Ecto neural progenitor cell (in vitro differentiated cells): ENCODE measurements around the gene BCL6.
"Not testable (repeated sequence)": the region's sequence is repeated elsewhere in the genome, so short reads cannot be mapped to it uniquely, and the experiment has no call there.

Experiments used
- DNase-seq: peaks from one replicate; pipeline ENCODE4 v3.0.0-alpha.2; 2018; ENCODE audit warnings: low spot score

BCL6 gene

GRCh38 chr3:187713504-187713903, 31.8 kb downstream of the BCL6 start:
- no peak for DNase-seq

- no peak for DNase-seq
These were observed 36.1 kb downstream of the BCL6 start for GRCh38 chr3:187709155-187709554.

DNA sequence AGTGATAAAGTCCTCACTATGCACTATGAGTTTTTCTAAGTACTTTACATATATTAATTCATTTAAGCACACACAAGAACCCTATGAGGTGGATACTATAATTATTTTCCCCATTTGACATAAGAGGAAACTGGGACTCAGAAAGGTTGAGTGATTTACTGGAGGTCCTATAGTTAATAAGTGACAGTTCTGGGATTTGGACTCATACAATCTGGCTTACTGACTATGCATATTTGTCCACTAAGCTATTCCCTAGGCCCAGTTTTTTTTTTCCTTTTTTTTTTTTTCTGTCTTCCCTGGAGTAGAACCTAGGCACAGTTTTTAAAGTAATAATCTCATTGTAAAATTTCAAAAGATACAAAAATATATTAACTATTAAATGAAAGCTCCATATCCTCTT, 36.6 kb downstream of the BCL6 start:
- DNase-seq: no peak

DNA sequence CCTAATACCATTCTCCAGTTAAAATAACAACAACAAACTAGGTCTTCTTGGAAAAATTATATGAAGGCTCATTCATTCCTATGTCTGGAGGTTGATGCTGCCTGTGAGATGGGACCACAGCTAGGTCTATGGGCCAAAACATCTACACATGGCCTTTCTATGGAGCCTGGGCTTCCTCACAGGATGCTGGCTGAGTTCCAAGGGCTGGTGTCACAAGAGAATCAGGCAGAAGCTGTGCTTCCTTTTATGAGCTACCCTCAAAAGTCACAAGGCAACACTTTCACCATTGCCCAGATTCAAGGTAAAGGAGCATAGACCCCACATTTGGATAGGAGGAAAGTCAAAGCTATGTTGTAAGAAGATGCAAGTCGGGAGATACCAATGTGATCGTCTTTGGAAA, 38.3 kb downstream of the BCL6 start:
- DNase-seq: no peak

- DNase-seq: no peak
These were observed 40.1 kb downstream of the BCL6 start for GRCh38 chr3:187705164-187705563.

DNA sequence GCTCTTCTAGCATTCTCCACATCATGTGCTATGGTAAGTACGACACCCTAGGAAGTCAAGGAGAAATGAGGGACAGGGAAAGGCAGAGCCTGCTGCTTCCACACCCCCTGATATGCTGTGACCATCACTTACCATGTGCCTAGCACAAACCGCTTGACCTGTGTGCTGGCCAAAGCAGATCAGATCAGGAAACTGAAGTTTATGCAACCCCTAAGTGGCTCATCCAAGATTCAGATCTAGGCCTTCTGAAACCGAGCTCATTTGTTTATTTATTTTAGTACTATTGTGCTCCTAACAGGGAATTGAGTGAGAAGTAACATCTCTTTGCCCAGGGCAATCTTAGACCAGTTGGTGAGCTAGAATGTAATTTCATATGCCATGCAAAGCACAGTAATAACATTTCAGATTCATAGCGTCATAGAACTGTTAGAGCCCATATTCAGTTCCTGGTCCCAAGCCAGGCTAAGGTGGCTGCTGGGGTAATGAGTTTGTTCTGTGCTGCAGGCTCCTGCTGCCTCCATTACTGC, 42.7 kb downstream of the BCL6 start, which contains the start of gene RTP2:
TSS of gene RTP2 (minus strand) at position 51 of the 527 bp plus-strand sequence. CDS start 429 bp downstream, outside the sequence.
- DNase-seq: no peak

GRCh38 chr3:187700249-187700648, 45.0 kb downstream of the BCL6 start:
- DNase-seq: no peak

DNA sequence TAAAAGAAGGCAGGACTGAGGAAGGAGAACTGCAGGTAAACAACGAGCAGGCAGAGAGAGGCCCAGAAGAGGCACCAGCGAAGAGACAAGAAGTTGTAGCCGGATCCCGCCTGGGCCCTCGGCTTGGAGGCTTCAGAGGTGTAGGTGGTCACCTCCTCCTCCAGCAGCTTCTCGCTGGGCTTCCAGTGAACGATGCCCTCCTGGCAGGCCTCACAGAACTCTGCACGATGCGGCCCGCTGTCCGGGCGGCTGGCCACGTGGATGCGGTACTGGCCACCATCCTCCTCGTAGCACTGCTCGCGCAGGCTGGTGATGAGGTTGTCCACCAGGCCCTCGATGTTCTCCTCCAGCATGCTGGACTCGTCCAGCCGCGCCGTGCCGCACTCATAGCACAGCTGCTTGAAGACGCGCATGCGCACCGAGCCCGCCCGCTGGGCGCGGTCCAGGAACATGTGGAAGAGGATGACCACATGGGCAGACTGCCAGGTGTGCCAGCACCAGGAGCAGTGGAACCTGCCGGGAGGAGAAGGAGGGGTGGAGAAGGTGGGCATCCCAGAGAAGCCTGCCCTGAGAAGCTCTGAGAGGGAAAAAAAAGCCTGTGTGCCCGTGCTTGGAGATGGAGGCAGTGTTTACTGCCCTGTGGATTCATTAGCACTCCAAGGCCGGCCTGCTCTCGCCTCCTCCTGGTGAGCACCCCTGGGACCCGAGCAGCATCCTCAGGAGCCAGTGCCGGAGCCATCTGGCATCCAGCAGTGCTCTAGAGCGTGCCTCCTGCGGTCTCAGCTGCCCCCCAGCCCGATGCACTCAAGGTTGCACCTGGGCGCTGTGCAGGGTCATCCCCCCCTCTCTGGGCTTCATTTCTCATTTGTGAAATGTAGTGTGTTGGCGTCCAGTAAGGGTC, 46.5 kb downstream of the BCL6 start:
- DNase-seq: no peak

- DNase-seq: no peak
These were observed 49.2 kb downstream of the BCL6 start for GRCh38 chr3:187696021-187696420.

DNA sequence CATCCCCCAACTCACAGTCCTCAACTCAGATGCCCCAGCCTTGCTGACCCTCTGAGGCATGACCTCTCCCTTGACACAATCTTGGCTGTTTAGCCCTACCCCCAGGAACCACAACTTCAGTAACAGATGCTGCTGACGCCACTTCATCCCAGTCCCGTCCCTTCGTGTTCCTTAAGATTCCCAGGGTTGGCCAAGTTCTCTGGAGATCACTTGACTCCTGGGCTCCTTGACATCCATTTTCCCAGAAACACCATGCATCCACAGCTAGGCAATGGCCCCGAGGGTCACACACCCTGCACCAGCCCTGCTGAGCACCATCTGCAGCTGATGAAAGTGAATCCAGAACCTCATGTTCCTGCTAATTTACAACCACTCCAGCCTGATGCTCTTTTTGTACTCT, 49.8 kb downstream of the BCL6 start:
- no peak for DNase-seq

GRCh38 chr3:187694801-187695200, 50.5 kb downstream of the BCL6 start:
- DNase-seq: no peak

DNA sequence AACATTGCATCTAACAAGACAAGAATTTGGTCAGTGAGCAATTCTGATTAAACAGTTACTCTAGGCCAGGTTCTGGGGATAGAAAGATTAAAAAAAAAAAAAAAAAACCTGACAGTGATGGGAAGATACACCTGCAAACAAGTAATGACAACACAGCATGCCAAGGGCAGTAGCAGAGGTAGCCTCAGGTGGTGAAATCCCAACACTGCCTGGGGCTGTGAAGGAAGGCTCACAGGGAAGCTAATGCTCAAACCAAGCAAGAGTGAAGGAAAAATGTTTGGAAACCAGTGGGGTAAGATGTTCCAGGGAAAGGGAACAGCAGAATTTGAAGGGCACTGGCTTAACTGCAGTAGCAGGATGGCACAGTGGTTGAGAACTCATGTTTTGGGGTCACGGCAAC, 51.8 kb downstream of the BCL6 start:
- DNase-seq: no peak

DNA sequence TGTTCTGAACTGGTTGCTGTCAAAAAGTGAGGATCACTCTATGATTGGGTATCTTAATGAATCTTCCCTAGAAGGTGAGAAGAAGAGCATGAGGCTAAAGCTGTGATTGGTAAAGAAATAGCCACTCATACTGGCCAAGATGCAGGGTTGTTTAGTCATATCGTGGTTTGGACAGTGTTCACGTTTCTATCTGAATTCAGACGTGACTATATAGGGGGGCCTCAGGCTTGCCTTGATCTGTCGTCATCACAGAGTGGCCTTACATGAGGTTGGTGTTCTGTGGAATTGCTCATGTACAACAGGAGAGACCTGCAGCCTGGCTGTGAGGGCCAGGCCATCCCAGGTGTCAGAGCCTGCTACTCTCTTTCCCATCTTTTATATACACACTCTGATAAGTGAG, 55.3 kb downstream of the BCL6 start:
- no peak for DNase-seq

- DNase-seq: no peak
These were observed 58.5 kb downstream of the BCL6 start for GRCh38 chr3:187686621-187687273.

DNA sequence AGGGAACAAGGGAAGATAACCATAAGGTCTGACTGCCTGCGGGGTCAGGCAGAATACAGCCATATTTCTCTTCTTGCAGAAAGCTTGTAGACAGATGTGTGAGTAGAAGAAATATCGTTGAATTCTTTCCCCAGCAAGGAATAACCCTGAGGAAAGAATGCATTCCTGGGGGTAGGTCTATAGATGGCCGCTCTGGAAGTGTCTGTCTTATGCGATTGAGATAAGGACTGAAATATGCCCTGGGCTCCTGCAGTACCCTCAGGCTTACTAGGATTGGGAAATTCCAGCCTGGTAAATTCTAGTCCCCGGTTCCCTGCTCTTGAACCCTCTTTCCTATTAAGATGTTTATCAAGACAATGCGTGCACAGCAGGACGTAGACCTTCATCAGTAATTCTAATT, 59.3 kb downstream of the BCL6 start:
- DNase-seq: no peak

GRCh38 chr3:187684880-187685279, 60.4 kb downstream of the BCL6 start:
- no peak for DNase-seq

- DNase-seq: no peak
These were observed 60.8 kb downstream of the BCL6 start for GRCh38 chr3:187684444-187684843.

GRCh38 chr3:187681756-187682155, 63.5 kb downstream of the BCL6 start:
- not testable (repeated sequence) for DNase-seq

- peak; percentile 88 for DNase-seq
These were observed 65.5 kb downstream of the BCL6 start for GRCh38 chr3:187679638-187680396.

DNA sequence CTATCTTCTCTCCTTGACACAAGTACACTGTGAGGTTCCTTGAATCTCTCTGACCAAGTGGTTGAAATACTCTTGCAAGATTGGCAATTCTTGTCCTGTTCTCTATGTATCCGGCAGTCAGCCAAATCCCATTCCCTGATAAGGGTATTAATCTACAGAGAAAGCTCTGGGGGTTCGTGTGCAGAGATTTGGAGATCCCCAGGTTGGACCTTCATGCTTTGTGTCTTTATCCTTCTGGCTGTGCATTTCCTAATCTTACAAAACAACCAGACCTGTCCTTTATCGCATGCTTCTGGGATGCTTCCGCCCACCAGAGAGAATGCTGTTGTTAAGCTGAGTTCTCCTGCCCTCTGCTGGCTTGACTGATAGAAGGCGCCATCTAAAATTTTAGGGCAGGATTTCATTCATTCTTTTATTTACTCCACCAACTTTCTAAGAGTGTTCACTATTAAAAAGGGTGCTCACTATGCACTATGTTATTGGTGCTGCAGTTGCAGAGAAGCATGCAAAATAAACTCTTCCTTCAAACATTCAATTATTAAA, 66.5 kb downstream of the BCL6 start:
- DNase-seq: peak; percentile 67

GRCh38 chr3:187677604-187678003, 67.7 kb downstream of the BCL6 start:
- DNase-seq: no peak

DNA sequence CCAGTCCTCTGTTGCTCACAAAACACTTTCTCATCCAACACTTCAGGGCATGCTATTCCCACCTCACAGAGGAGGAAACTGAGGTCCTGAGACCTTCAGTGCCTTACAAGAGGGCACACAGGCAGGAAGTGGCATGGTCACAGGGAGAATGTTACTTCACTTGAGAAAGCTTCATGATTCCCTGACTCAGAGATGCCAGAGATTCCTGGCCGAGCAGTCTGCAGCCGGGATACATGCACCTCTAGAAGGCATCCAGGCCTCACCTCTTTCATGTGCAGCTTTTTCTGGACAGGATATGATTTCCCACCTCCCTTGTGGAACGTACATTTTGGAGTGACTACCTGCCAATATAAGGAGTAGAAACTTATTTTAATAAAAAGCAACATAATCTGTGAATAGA, 72.3 kb downstream of the BCL6 start:
- no peak for DNase-seq
